IMR-90 (cell line): ENCODE data around the gene CTSL. TPM values are rescaled to one million over a fixed set of nuclear protein-coding genes. Genes with fewer than 3 reads are reported as not detected.

Experiments
- ATAC-seq: fragments of 200-7000 bp; cut with Tn5 transposase; 2 replicates; pipeline ENCODE4 v1.9.1; 2020; ENCODE audit warnings: low read depth, mild to moderate bottlenecking, moderate library complexity
- BruUV-seq: library from RNA; stranded (reverse); fragments of 400-500 nt; replicated peaks from 2 replicates; lab custom pipeline; 2021; lab: Mats Ljungman, UMichigan
- CTCF ChIA-PET: fragments of 300-600 bp; formaldehyde crosslinking; extraction: SDS; loops from one replicate; lab custom pipeline; 2021; ENCODE audit warnings: antibody characterized with exemption; lab: Yijun Ruan, JAX
- POLR2A ChIA-PET: fragments of 300-600 bp; sonication (Branson Sonifier 250); formaldehyde crosslinking; loops from one replicate; lab custom pipeline; 2022; ENCODE audit warnings: antibody characterized with exemption; ENCODE audit not compliant: unreplicated experiment; lab: Charles Lee
- DNase-seq: peaks from one replicate; pipeline ENCODE4 v3.0.0; 2013
- H2AFZ ChIP-seq: replicated peaks from 2 replicates; pipeline ENCODE3; 2013; ENCODE audit warnings: low read length, mild to moderate bottlenecking; ENCODE audit not compliant: poor library complexity
- H2AK5ac ChIP-seq: 2 replicates; pipeline ENCODE4 v1.6.1; 2013; ENCODE audit warnings: low read depth, low read length, inconsistent platforms
- H2AK9ac ChIP-seq: replicated peaks from 2 replicates; pipeline ENCODE3; 2013; ENCODE audit warnings: mild to moderate bottlenecking, low read depth, low read length, moderate library complexity; ENCODE audit not compliant: poor library complexity
- H2BK120ac ChIP-seq: 2 replicates; pipeline ENCODE4 v1.6.1; 2013; ENCODE audit warnings: low read depth, low read length, inconsistent platforms
- H2BK15ac ChIP-seq: 3 replicates; pipeline ENCODE4 v1.6.1; 2013; ENCODE audit warnings: low read depth, low read length, inconsistent platforms
- H2BK20ac ChIP-seq: 2 replicates; pipeline ENCODE4 v1.6.1; 2013; ENCODE audit warnings: low read depth, mild to moderate bottlenecking, inconsistent platforms, low read length, moderate library complexity
- H2BK5ac ChIP-seq: 2 replicates; pipeline ENCODE4 v1.6.1; 2013; ENCODE audit warnings: mild to moderate bottlenecking, low read depth, low read length, inconsistent platforms; ENCODE audit not compliant: poor library complexity, severe bottlenecking
- H3K14ac ChIP-seq: replicated peaks from 2 replicates; pipeline ENCODE4 v1.6.1; 2013; ENCODE audit warnings: low read depth, low read length, inconsistent platforms
- H3K18ac ChIP-seq: 2 replicates; pipeline ENCODE4 v1.6.1; 2013; ENCODE audit warnings: low read depth, low read length, control low read depth
- H3K23ac ChIP-seq: 2 replicates; pipeline ENCODE4 v1.6.1; 2013; ENCODE audit warnings: low read depth, low read length, inconsistent platforms
- H3K27ac ChIP-seq: 2 replicates; pipeline ENCODE4 v1.5.1; 2013; ENCODE audit warnings: mild to moderate bottlenecking, control low read depth, low read length; ENCODE audit not compliant: insufficient read depth
- H3K27me3 ChIP-seq: 2 replicates; pipeline ENCODE4 v1.6.1; 2013; ENCODE audit warnings: low read length; ENCODE audit not compliant: control insufficient read depth, insufficient read depth
- H3K36me3 ChIP-seq: 2 replicates; pipeline ENCODE4 v1.6.1; 2013; ENCODE audit warnings: low read length, mixed read lengths; ENCODE audit not compliant: control insufficient read depth, insufficient read depth
- H3K4ac ChIP-seq: 2 replicates; pipeline ENCODE4 v1.6.1; 2013; ENCODE audit warnings: low read depth, low read length, inconsistent platforms
- H3K4me1 ChIP-seq: 2 replicates; pipeline ENCODE4 v1.6.1; 2013; ENCODE audit warnings: low read length, mixed read lengths; ENCODE audit not compliant: control insufficient read depth, insufficient read depth
- H3K4me2 ChIP-seq: 2 replicates; pipeline ENCODE4 v1.6.1; 2013; ENCODE audit warnings: low read depth, mild to moderate bottlenecking, control low read depth, low read length, moderate library complexity
- H3K4me3 ChIP-seq: 2 replicates; pipeline ENCODE4 v1.5.1; 2013; ENCODE audit warnings: low read depth, mild to moderate bottlenecking, control low read depth, low read length, moderate library complexity; ENCODE audit not compliant: insufficient read depth
- H3K56ac ChIP-seq: 2 replicates; pipeline ENCODE4 v1.6.1; 2013; ENCODE audit warnings: low read length, inconsistent platforms; ENCODE audit not compliant: insufficient read depth; ENCODE audit errors: extremely low read depth
- H3K79me1 ChIP-seq, 2 experiments: 2 replicates each; pipeline ENCODE4 v1.6.1; 2013; ENCODE audit warnings: low read length in 2 of 2, inconsistent platforms in 1 of 2, low read depth in 1 of 2
- H3K9ac ChIP-seq: 2 replicates; pipeline ENCODE4 v1.6.1; 2013; ENCODE audit warnings: low read depth, low read length, control low read depth
- H3K9me1 ChIP-seq: 2 replicates; pipeline ENCODE4 v1.6.1; 2013; ENCODE audit warnings: low read length, inconsistent platforms; ENCODE audit not compliant: insufficient read depth
- H3K9me3 ChIP-seq: 2 replicates; pipeline ENCODE4 v1.6.1; 2013; ENCODE audit warnings: low read length; ENCODE audit not compliant: control insufficient read depth, insufficient read depth
- H4K20me1 ChIP-seq: 2 replicates; pipeline ENCODE4 v1.6.1; 2013; ENCODE audit warnings: low read length, inconsistent platforms; ENCODE audit not compliant: insufficient read depth
- H4K5ac ChIP-seq: 2 replicates; pipeline ENCODE4 v1.6.1; 2013; ENCODE audit warnings: mild to moderate bottlenecking, low read depth, low read length, control low read depth
- H4K8ac ChIP-seq, 2 experiments: 2 replicates each; pipeline ENCODE4 v1.6.1; 2013; ENCODE audit warnings: low read depth in 2 of 2, low read length in 2 of 2, control low read depth in 1 of 2, inconsistent platforms in 1 of 2
- H4K91ac ChIP-seq: 2 replicates; pipeline ENCODE4 v1.6.1; 2013; ENCODE audit warnings: low read depth, low read length, inconsistent platforms; ENCODE audit not compliant: insufficient read depth
- BHLHE40 ChIP-seq: fragments of 150-350 bp; IDR thresholded peaks from 2 replicates; pipeline ENCODE4 v1.6.1; 2016; ENCODE audit warnings: mild to moderate bottlenecking, low read depth, low read length
- POLR2A ChIP-seq: IDR thresholded peaks from 2 replicates; pipeline ENCODE4 v1.6.1; 2012; ENCODE audit warnings: mild to moderate bottlenecking, low read depth, low read length
- WGBS, 2 experiments: methylation state at CpG; one replicate each; pipeline versions ENCODE4 v1.1.5 to v1.1.7; 2013; ENCODE audit warnings: missing lambda C conversion rate in 2 of 2; ENCODE audit not compliant: insufficient read length in 1 of 2; ENCODE audit errors: extremely low coverage in 2 of 2; 5-methylcytosine and 5-hydroxymethylcytosine counted together
- dilution Hi-C: fragments of 300-500 bp; cut with HindIII; formaldehyde crosslinking; loops from one replicate; pipeline ENCODE4 v1.14.3; 2018; ENCODE audit warnings: low sequenced_read_pairs; ENCODE audit not compliant: unreplicated experiment
- in situ Hi-C: fragments of 300-500 bp; cut with MboI; formaldehyde crosslinking; loops from 3 replicates; pipeline ENCODE4 v1.14.3; 2019; ENCODE audit warnings: low sequenced_read_pairs, inconsistent platforms, mixed read lengths
- intact Hi-C: fragments of 100-400 bp; cut with micrococcal nuclease; formaldehyde crosslinking; loops from 2 replicates; pipeline ENCODE4 v1.10.0; 2022
- polyA plus RNA-seq, 3 experiments: library from polyadenylated mRNA; depleted of rRNA; stranded (reverse); fragments of >200 nt; gene quantifications; 2 replicates each; pipeline ENCODE4 v1.2.3, GENCODE V29; 2012; ENCODE audit warnings: low replicate concordance in 1 of 3
- total RNA-seq: library from RNA; depleted of rRNA; stranded (reverse); fragments of >200 nt; gene quantifications from 2 replicates; pipeline ENCODE4 v1.2.3, GENCODE V29; 2012

The CTSL gene
- total and polyA plus RNA-seq, 2 of the 4 experiments (the other 2 are of a cell fraction) = 57.0 to 112 TPM

DNA sequence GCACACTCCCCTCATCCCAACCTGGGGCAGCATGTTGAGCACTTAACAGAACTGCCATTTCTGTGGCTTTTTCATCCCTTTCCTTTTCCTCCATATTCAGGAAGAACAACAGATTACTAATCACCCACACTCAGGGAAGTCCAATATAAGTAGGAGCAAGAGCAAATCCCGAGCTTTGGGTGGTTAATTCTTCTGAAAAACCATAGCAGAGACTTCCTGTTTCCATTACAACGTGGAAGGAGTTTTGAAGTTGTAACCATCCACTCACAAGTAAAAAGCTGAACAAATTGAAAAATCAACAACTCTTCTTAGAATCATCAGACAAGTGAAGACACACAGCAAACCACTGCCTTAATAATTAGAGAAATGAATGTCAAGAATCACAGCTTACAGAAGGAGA is 8.2 kb downstream of the CTSL start:
- TF ChIP-seq BHLHE40 (no peak), POLR2A (no peak)
- dilution Hi-C loops = no loop called here
- H3K27me3 ChIP-seq = no peaks in the 10 kb centered on the region; the same call in 1 of the 2 replicates
- H2AK9ac ChIP-seq = no peak overlapping the region
- ChIA-PET POLR2A (no interaction called here), CTCF (no interaction called here)
- no peak overlapping the region for H4K91ac ChIP-seq
- no peak overlapping the region for H4K8ac ChIP-seq
- H2AK5ac ChIP-seq = no peak overlapping the region
- no peak overlapping the region for H3K23ac ChIP-seq
- H2BK15ac ChIP-seq = no peak overlapping the region
- H2BK5ac ChIP-seq = no peak overlapping the region
- H3K14ac ChIP-seq = no peak overlapping the region
- ATAC-seq (no peak), DNase-seq (no peak)
- no peak overlapping the region for H4K5ac ChIP-seq
- no peak overlapping the region for H2BK120ac ChIP-seq
- WGBS, 2 experiments = no CpG with 5 or more reads among the region's 2 CpGs
- H3K36me3 ChIP-seq = peaks cover 10% of the 10 kb centered on the region
- no peaks in the 10 kb centered on the region for H3K9me1 ChIP-seq
- intact Hi-C loops = no loop called here
- H3K9ac ChIP-seq = no peak overlapping the region
- no peak overlapping the region for H3K56ac ChIP-seq
- H2BK20ac ChIP-seq = no peak overlapping the region
- H3K27ac ChIP-seq = no peak overlapping the region
- no peaks in the 10 kb centered on the region for H3K4me1 ChIP-seq
- H3K9me3 ChIP-seq = no peaks in the 10 kb centered on the region
- no peaks in the 10 kb centered on the region for H4K20me1 ChIP-seq
- in situ Hi-C loops = no loop called here
- H2AFZ ChIP-seq = no peak overlapping the region
- no peak overlapping the region for H3K4ac ChIP-seq
- H3K4me3 ChIP-seq = no peak overlapping the region
- no TSS peak for BruUV-seq
- no peak overlapping the region for H3K18ac ChIP-seq
- H3K4me2 ChIP-seq = no peak overlapping the region
- H3K79me1 ChIP-seq = peaks cover 0 to 3% of the 10 kb centered on the region in 2 experiments; a peak in 2 of 4 replicates
